Stimulated activated CD4-positive, alpha-beta T cell treated with anti-CD3 and anti-CD28 coated beads, Interleukin-1b, Interleukin-23, amount 100 ng/mL, for 4 hours (primary cell): ENCODE results near the gene FERMT2.

Experiments
- DNase-seq, 2 donors: peaks; one replicate each; pipeline ENCODE4 v3.0.0-alpha.2; 2020; ENCODE audit warnings: low read depth in 2 of 2

The FERMT2 gene

GRCh38 chr14:52824462-52824861, 126.4 kb downstream of the FERMT2 start:
- no peak for DNase-seq

- DNase-seq, result no peak
Observed at GRCh38 chr14:52821805-52822250, 129.0 kb downstream of the FERMT2 start.

- DNase-seq, result no peak
Observed at GRCh38 chr14:52808101-52808500, 142.7 kb downstream of the FERMT2 start.
